ENCODE results near the gene WNT3A.

Gene WNT3A

GRCh38 chr1:228092342-228093049 is 85.7 kb downstream of the WNT3A start:
- no peak for TF ChIP-seq ZNF8 (CRISPR knock-in tag; IDR thresholded peaks at IDR 0.05)
- TF ChIP-seq, protein P1, sequence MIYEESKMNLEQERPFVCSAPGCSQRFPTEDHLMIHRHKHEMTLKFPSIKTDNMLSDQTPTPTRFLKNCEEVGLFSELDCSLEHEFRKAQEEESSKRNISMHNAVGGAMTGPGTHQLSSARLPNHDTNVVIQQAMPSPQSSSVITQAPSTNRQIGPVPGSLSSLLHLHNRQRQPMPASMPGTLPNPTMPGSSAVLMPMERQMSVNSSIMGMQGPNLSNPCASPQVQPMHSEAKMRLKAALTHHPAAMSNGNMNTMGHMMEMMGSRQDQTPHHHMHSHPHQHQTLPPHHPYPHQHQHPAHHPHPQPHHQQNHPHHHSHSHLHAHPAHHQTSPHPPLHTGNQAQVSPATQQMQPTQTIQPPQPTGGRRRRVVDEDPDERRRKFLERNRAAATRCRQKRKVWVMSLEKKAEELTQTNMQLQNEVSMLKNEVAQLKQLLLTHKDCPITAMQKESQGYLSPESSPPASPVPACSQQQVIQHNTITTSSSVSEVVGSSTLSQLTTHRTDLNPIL (CRISPR knock-in tag; IDR thresholded peaks at IDR 0.05; ENCODE audit: low read depth) = no peak
- TF ChIP-seq, protein P2, sequence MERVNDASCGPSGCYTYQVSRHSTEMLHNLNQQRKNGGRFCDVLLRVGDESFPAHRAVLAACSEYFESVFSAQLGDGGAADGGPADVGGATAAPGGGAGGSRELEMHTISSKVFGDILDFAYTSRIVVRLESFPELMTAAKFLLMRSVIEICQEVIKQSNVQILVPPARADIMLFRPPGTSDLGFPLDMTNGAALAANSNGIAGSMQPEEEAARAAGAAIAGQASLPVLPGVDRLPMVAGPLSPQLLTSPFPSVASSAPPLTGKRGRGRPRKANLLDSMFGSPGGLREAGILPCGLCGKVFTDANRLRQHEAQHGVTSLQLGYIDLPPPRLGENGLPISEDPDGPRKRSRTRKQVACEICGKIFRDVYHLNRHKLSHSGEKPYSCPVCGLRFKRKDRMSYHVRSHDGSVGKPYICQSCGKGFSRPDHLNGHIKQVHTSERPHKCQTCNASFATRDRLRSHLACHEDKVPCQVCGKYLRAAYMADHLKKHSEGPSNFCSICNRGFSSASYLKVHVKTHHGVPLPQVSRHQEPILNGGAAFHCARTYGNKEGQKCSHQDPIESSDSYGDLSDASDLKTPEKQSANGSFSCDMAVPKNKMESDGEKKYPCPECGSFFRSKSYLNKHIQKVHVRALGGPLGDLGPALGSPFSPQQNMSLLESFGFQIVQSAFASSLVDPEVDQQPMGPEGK (CRISPR knock-in tag; IDR thresholded peaks at IDR 0.05; ENCODE audit: borderline replicate concordance) = no peak
- TF ChIP-seq GLIS3 (CRISPR knock-in tag; IDR thresholded peaks at IDR 0.05) = no peak
- no peak for TF ChIP-seq CSDC2 (CRISPR knock-in tag; IDR thresholded peaks at IDR 0.05)
- TF ChIP-seq RARB (CRISPR knock-in tag; IDR thresholded peaks at IDR 0.05) = no peak
- TF ChIP-seq TOX (CRISPR knock-in tag; IDR thresholded peaks at IDR 0.05; ENCODE audit: borderline replicate concordance) = no peak
- no peak for TF ChIP-seq ISL1 (CRISPR knock-in tag; IDR thresholded peaks at IDR 0.05)
- no peak for TF ChIP-seq ZNF565 (CRISPR knock-in tag; conservative IDR thresholded peaks at IDR 0.05; ENCODE audit: low read depth)
- no peak for TF ChIP-seq ARNTL (CRISPR knock-in tag; IDR thresholded peaks at IDR 0.05; ENCODE audit: borderline replicate concordance, low read depth)
- no peak for TF ChIP-seq CSRNP3 (CRISPR knock-in tag; IDR thresholded peaks at IDR 0.05)
- TF ChIP-seq ZFP3 (CRISPR knock-in tag; IDR thresholded peaks at IDR 0.05) = no peak
- TF ChIP-seq, protein P3, sequence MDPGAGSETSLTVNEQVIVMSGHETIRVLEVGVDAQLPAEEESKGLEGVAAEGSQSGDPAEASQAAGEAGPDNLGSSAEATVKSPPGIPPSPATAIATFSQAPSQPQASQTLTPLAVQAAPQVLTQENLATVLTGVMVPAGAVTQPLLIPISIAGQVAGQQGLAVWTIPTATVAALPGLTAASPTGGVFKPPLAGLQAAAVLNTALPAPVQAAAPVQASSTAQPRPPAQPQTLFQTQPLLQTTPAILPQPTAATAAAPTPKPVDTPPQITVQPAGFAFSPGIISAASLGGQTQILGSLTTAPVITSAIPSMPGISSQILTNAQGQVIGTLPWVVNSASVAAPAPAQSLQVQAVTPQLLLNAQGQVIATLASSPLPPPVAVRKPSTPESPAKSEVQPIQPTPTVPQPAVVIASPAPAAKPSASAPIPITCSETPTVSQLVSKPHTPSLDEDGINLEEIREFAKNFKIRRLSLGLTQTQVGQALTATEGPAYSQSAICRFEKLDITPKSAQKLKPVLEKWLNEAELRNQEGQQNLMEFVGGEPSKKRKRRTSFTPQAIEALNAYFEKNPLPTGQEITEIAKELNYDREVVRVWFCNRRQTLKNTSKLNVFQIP (CRISPR knock-in tag; IDR thresholded peaks at IDR 0.05; ENCODE audit: borderline replicate concordance, low read depth) = no peak
- TF ChIP-seq PPARA (CRISPR knock-in tag; IDR thresholded peaks at IDR 0.05; ENCODE audit: borderline replicate concordance) = no peak
- no peak for TF ChIP-seq ESRRG (CRISPR knock-in tag; IDR thresholded peaks at IDR 0.05)
- TF ChIP-seq BACH2 (CRISPR knock-in tag; IDR thresholded peaks at IDR 0.05; ENCODE audit: borderline replicate concordance) = no peak
- ATAC-seq = no peak

- TF ChIP-seq ZC3H10 (CRISPR knock-in tag; IDR thresholded peaks at IDR 0.05) (no peak), ZNF565 (CRISPR knock-in tag; conservative IDR thresholded peaks at IDR 0.05; ENCODE audit: low read depth) (no peak), RARB (CRISPR knock-in tag; IDR thresholded peaks at IDR 0.05) (no peak), ARNTL (CRISPR knock-in tag; IDR thresholded peaks at IDR 0.05; ENCODE audit: borderline replicate concordance, low read depth) (no peak)
- no peak for ATAC-seq
Measured at GRCh38 chr1:228093050-228093906, 86.5 kb downstream of the WNT3A start.

DNA sequence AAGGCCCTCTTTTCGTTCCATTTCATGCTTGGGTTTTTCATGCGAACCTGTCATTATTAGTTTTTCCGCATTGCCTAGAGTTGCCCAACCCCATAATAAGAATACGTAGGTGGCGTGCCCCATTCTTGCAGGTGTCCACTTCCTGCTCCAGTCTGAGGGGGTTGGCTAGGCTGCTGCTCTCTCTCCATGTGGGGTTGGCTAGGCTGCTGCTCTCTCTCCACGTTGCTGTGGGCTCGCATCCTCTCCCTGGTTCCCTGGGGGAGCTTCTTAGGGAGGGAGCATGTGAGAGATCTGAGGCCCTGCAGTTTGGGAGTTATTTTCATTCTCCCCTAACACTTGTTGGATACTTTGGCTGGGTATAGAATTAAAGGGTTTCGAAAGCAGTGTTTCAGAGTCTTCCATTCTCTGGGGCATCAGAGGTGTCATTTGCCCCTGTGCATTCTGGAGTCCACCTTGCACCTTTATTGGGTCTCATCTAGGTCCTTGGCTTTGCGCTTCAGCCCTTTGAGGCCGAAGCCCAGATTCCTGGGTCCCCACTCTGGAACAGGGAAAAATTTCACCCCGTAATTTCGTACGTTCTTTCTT is 87.7 kb downstream of the WNT3A start:
- ATAC-seq = no peak
- TF ChIP-seq ESRRG (CRISPR knock-in tag; IDR thresholded peaks at IDR 0.05) (no peak), ZNF565 (CRISPR knock-in tag; conservative IDR thresholded peaks at IDR 0.05; ENCODE audit: low read depth) (no peak), PPARA (CRISPR knock-in tag; IDR thresholded peaks at IDR 0.05; ENCODE audit: borderline replicate concordance) (no peak), ZC3H10 (CRISPR knock-in tag; IDR thresholded peaks at IDR 0.05) (no peak), GLIS3 (CRISPR knock-in tag; IDR thresholded peaks at IDR 0.05) (no peak), RARB (CRISPR knock-in tag; IDR thresholded peaks at IDR 0.05) (no peak), CSDC2 (CRISPR knock-in tag; IDR thresholded peaks at IDR 0.05) (no peak), ARNTL (CRISPR knock-in tag; IDR thresholded peaks at IDR 0.05; ENCODE audit: borderline replicate concordance, low read depth) (no peak), ZFP3 (CRISPR knock-in tag; IDR thresholded peaks at IDR 0.05) (no peak), ISL1 (CRISPR knock-in tag; IDR thresholded peaks at IDR 0.05) (no peak), ZFP30 (CRISPR knock-in tag; IDR thresholded peaks at IDR 0.05) (no peak), ZNF8 (CRISPR knock-in tag; IDR thresholded peaks at IDR 0.05) (no peak), TSHZ2 (CRISPR knock-in tag; IDR thresholded peaks at IDR 0.05) (no peak), BACH2 (CRISPR knock-in tag; IDR thresholded peaks at IDR 0.05; ENCODE audit: borderline replicate concordance) (no peak), OSR1 (CRISPR knock-in tag; IDR thresholded peaks at IDR 0.05) (no peak), TCF4 (CRISPR knock-in tag; IDR thresholded peaks at IDR 0.05; ENCODE audit: borderline replicate concordance) (no peak)
- TF ChIP-seq, protein P3 (CRISPR knock-in tag; IDR thresholded peaks at IDR 0.05; ENCODE audit: borderline replicate concordance, low read depth) = no peak
- TF ChIP-seq, protein P1 (CRISPR knock-in tag; IDR thresholded peaks at IDR 0.05; ENCODE audit: low read depth) = no peak
